ENCODE data around the gene PEX12.
"Not testable (repeated sequence)": the region's sequence is repeated elsewhere in the genome, so short reads cannot be mapped to it uniquely, and the experiment has no call there.

PEX12 gene

DNA sequence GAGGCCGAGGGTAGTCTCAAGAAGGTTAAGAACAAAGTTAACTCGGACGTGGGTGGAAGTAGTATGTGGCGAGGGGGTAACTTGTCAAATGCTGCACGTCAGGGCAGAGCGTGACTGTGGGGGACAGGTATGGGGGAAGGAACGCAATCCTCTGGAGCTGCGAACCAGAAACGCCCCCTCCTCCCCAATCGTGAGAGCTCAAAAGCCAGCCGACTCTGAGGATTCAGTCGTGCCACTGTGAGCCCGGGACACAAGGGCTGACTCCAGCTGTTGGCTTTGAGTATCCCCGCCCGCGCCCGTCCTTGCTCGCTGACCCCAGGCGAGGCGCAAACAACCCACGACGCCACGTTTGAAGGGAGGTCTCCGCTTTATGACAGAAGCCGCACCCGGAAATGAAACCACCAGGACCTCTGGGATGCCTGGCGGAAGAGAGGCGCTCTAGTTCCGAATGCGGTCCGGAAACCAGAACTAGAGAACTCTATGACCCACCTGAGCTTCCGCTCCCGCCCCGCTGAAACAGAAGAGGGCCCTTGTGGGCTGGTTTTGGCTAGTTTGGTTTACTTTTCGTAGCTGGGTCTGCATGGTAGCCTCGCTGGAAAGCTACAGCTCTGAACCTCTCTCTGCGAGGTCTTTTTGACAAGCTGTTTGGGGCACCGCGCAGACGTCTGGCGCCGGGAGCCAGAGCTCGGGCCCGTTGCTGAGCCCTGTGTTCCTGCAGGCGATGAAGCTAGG lies at the start of gene PEX12:
Gene PEX12, minus strand, starts transcription at position 375 of the 732 bp plus-strand sequence. CDS start 550 bp downstream, outside the sequence.
- DNase-seq: peak; percentile 85 to 95 (median 94)

DNA sequence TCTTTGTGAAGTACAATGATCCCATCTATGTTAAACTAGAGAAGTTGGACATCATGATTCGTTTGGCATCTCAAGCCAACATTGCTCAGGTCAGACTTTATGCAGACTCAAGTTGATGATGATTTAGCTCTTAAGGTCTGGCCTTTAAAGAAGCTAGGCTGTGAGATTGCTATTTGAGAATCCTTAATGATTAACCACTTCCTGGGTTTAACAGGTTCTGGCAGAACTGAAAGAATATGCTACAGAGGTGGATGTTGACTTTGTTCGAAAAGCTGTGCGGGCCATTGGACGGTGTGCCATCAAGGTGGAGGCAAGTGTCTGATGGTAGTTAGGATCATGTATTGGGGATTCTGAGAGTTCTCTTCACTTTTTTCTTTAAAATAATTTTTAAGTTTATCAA lies 49.0 kb upstream of the PEX12 start:
- DNase-seq: no peak

DNA sequence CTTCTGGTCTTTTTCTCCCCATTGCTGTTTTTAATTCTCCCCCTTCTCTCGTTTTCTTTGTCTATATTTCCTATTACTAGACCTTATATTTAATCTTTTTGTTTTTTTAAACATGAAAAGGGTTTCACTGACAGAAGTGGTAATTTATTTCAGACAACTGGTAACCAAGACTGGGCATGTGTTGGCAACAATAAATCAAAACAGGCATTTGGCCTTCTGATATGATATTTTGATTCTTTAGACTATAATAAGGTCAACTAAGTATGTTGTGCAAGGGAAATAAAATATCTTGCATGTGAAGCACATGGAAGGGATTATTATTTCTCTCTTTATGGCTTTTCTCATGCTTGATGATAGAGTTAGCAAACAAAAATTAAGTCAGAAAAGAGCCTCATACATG lies 43.4 kb upstream of the PEX12 start:
- DNase-seq: peak in 1 of 3 experiments; percentile 44

DNA sequence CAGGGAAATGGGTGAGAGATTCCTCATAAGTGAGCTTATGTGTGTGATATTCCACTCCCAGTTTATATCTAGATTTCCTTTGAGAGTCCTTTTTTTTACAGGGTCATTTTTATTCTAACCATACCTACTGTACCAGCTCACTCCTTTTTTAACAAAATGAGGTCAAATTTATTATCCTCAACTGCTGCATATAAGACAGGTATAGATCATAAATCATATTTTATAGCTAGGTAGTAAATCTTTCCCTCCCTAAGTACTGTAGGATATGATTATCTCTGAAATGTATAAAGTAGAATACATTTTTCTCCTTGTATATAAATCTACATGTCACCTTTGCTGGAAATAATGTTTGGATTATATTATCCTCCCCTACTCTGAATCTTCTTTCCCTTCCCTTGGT lies 40.3 kb upstream of the PEX12 start:
- peak in 1 of 3 experiments; percentile 57 for DNase-seq

DNA sequence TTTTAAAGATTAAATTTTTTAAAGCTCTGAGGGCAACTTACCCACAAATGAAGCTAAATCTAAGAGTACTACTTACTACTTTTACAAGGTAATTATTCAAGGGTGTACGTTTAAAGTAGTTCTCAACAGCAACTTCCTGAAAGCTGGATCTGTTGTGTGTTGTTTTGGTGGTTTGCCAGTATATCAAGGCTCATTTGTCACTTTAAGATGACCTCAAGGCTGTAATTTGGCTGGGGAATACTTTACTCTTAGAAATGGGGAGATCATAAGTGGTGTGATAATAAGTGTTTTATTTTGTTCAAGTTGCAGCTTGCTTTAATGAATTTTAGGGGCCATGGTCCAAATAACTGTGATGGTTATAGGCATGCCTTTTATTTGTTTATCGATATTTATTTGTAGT lies 39.1 kb upstream of the PEX12 start:
- DNase-seq: peak in 2 of 3 experiments; percentile 18 to 71

DNA sequence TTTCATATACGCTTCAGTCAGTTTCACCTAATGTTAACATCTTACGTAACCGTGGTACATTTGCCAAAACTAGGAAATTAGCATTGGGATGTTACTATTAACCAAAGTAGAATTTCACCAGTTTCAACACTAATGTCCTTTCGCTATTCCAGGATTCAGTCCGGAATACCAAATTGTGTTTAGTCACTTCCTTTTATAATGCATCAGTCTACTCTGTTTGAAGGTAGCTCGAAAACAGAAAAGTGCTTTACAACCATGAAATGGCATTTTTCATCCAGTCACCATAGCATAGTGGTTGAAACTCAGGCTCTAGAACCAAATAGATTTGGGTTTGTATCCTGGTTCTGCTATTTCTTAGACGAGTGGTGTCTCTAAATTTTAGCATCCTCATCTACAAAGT lies 38.2 kb upstream of the PEX12 start:
- DNase-seq: no peak

DNA sequence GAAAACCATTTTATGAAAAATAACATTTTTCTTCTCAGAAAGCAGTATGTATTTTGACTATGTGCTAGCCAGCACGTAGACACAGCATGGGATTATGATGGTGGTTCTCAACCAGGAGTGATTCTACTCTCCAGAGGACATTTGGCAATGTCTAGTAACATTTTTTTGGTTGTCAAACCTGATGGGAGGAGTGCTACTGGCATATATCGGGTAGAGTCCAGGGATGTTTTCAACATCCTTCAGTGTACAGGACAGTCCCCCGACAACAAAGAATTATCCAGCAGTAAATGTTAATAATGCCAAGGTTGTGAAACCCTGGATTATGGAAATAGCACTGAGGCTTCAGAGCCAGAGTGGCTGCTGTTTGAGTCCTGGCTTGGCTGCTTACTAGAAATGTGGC lies 36.4 kb upstream of the PEX12 start:
- DNase-seq: no peak

DNA sequence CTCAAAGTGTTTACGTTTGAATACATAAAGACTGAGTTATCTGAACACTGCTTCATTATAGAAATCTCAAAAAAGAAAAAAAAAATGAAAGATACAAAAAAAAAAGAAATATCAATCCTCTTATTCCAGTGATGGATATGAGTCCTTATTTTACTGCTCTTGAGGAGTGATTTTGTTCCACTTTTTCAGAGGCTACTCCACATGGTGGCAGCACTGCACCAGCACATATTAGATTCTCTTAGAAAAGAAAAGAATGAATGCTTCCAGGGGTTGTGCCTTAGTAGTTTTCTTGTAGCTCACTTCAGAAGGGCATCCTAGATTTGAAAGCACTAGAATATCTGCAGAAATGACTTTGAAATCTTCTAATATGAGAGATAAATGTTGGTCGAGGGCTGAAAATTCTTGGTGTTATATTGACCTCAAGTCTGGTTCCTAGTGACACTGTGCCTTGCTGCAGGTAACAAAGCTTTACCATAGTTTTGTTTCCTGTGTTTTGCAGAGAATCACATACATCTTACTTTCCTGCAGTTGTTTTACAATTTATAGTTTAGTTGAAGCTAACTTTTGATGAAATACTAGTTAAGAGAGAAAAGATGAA lies 34.7 kb upstream of the PEX12 start:
- DNase-seq: peak; percentile 31 to 75 (median 40)

DNA sequence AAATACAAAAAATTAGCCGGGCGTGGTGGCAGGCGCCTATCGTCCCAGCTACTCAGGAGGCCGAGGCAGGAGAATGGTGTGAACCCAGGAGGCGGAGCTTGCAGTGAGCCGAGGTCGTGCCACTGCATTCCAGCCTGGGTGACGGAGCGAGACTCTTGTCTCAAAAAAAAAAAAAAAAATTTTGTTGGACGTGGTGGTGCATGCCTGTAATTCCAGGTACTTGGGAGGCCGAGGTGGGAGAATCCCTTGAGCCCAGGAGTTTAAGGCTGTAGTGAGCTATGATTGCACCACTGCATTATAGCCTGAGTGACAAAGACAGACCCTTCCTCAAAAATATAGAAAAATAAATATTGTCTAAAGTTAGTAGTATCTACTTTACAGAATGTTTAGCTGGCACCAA lies 32.4 kb upstream of the PEX12 start:
- not testable (repeated sequence) for DNase-seq

DNA sequence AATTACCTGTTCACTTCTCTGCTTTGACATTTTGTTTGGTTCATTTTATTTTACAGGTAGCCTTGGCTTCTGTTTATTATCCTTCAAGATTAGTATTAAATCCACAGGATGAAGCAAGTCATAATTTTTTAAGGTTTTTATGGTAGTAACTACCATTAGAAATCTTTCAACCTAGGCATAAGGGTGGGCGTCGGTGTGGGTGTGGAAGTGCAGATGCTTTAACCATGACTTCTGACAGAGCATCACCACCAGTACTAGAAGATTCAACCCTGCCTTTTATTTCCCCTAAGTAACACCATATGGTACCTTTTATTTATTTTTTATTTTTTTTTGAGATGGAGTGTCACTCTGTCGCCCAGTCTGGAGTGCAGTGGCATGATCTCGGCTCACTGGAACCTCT lies 31.5 kb upstream of the PEX12 start:
- no peak for DNase-seq

DNA sequence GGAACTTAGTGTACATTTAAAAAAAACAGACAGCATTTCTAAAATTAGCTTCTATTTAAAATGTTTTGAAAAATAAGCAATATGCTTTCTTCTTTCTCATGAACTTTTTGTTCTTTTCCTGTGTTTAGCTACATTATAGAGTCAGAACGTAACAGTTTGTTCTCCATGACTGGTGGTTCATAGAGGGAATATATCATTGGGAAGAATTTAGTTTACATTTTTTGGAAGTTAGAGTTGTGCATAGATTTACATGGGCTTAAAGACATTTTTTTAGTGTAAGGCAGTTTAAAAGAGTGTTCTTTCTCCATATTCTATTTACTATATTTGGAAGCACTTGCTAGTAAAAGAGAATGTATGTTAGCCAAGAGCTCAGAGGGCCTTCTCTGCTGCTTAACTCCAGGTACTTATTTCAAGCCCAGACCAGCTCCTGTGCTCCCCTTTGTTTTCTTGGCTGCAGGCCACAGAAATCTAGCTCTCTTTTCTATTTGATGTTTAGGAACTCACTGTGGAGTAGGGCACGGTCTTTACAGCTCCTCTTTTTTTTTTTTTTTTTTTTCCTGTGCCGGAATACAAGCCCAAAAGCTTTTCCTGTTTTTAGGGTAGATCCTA lies 29.0 kb upstream of the PEX12 start:
- DNase-seq: no peak

DNA sequence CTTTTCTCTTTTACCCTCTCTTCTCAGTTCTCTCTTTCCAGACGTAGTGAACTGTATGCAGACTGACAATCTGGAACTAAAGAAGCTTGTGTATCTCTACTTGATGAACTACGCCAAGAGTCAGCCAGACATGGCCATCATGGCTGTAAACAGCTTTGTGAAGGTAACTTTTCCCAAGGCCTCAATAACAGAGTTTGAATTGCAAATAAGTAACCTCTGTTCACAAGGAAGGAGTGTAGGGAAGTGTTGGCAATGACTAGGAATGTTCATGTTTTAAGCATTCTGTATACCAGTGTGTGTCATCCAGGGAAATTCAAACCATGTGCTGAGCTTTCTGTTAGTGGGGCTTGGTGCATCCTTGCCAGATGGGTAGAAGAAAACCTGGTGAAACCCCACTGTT lies 27.3 kb upstream of the PEX12 start:
- no peak for DNase-seq

DNA sequence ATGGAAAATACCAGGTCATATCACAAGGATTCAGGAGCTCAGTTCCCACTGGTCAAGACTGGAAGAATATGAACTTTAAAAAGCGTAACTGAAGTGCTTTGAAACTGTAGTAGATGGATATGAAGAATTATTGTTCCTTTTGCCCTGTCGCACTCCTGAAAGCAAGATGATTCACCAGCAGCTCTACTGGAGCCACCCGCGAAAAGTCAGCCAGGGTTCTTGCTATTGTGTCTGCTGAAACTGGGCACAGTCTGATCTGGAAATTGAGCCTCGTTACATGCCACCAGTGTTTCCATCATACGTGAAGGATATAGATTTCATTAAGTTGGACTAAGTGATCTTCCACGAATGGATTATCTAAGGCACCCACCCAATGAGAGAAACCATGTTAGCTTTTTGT lies 25.3 kb upstream of the PEX12 start:
- no peak for DNase-seq

DNA sequence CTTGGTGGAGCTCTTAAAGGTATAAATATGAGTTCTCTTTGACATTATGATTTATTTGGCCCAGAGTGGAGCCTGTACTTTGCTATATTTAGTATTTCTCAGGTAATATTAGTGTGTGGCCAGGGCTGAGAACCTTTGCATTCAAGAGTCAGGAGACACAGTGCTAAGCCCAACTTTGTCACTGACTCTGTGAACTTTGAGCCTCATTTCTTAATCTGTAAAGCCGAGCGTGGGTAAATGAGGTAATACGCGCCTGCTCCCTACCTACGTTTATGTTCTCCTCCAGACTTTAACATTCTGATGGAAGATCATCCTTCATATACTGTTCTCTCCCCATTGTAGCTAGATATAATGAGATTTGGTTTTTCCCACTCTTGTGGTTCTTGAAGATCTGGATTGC lies 19.2 kb upstream of the PEX12 start:
- DNase-seq: no peak

DNA sequence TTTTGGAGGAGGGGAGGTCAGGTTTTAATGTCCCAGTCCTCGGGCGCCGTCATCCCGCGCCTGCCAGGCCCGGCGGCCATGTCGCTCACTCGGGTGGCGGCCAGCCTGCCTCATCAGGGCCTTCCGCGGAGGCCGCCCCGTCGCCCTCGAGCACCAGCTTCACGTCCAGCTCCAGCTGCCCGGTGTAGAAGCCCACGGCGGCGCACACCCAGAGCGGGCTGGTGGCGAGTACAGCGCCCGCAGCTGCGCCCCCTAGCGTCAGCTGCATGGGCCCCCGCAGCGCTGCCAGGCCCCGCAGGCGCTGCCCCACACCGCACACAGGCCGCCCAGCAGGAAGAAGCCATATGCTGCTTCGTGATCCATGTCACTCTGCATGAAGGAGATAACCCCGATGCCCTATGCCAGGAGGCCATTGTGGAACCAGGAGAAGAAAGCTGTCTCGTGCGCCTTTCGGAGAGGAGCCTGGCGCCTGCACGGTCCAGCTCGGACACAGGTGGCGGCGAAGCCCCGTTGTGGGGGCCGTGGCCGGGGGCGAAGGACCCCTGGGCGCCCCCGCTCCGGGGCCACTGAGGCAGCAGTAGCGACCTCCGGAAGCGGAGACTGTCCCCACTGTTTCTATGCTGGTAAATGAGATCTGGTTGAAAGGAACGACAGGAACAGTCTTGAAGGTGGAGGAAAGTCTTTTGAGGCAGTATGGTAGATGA lies 18.3 kb upstream of the PEX12 start:
- DNase-seq: no peak

DNA sequence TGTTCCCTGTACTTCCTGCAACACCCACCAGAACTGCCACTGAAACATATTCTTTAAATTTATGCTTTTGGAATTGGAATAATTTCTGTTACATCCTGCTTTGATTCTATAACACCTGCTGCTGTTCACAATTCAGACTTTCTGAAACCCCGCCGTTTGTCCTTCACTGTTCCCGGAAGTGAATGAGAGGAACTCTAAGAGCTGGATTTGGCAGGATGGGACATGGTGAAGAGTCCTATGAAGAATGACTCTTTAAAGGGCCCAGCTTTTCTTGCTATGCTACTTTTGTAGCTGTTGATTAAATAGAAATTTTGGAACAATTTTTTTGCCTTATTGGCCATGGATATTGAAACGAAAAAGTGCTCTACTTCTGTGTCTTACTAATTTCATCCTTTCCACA lies 17.7 kb upstream of the PEX12 start:
- no peak for DNase-seq

DNA sequence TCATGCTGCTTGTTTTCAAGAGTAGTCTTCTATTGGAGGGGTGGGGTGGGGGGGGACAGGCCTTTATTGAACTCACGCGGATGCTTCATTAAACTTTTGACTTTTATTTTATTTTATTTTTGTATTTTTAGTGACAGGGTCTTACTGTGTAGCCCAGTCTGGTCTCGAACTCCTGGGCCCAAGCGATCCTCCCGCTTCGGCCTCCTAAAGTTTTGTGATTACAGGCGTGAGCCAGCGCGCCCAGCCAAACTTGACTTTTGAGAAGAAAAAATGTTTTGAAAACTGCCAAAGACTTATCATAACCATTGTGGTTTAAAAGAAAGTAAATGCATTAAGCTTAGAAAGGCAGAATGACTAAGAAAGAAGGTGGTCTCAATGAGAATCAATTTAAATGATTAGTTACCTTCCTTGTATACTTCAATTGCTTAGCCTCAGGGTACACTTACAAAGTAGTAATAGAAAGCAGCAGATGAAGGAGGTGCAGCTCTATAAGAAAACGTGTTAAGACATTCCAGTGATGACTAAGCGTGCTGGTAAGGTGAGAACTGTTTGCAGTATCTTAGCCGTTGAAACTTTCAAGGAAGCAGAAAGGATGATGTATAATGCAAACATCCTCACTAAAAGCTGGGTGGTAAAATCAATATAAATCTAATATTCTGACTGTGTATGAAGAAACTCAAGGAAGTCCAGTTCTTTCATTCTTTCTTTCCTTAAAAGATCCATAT lies 10.0 kb upstream of the PEX12 start:
- no peak for DNase-seq

DNA sequence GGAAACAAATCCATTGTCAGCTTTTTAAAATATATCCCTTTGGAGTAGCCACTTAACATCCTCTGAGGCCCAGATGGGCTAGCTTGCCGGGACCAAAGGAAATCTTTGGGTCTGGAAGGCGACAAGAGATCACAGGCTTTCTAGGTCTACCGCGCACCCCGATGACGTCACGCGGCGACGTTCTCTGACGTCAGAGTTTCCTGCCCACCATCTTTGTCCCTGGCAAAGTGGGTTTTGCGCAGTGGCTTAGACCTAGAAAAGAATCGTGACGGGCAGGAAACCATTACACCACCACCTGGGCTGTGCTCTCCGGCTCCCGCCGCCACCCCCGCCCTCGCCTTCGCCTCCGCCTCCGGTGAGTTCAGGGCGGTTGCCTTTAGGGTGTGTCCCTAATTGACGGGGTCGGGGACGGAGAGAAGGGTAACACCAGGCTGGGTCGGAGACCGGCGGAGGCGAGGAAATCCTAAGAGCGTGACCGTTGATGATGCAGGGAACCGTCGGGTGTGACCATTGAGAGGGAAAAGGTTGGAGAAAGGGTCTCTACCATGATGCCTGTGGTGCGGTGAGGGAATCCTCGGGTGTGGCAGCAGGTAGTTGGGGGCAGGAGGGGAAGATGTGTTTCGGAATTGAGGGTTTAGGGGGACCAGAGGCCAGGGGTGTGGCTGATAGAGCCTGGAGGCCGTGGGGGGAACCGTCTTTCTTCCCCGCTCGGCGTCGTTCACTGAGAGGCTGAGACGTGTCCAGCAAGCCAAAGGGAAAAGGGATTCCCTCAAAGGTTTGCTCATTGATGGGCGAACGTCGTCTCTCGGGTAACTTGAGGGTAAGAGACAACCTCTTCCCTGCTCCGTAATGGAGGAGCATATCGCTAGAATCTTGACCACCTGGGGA lies 8.9 kb upstream of the PEX12 start, which contains the start of gene AP2B1:
Gene AP2B1, plus strand, starts transcription at position 249 of the 888 bp plus-strand sequence. CDS start 6,709 bp downstream, outside the sequence.
- DNase-seq: peak; percentile 96 to 98 (median 96)

DNA sequence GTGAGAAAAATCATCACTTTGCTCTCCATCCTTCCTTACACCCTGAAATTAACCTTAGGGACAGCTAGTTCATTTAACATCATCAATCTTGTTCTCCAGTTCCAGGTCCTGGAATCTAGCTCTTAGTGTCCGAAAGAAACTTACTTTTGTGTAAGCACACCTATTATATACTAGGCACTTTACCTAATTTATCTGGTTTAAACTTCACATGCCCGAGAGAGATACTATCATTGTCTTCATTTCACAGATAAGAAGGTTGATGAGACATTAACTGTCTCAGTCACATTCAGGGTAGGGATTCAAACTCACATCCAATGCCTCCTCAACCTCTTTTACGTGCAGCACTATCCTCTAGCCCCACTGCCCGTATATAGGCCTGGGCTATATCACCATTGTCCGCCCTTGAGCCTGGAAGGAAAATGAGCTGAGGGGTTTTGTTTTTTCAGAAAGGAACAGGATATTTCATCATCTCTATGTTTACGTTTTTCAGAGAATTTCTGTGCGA lies 8.2 kb upstream of the PEX12 start:
- DNase-seq: no peak

DNA sequence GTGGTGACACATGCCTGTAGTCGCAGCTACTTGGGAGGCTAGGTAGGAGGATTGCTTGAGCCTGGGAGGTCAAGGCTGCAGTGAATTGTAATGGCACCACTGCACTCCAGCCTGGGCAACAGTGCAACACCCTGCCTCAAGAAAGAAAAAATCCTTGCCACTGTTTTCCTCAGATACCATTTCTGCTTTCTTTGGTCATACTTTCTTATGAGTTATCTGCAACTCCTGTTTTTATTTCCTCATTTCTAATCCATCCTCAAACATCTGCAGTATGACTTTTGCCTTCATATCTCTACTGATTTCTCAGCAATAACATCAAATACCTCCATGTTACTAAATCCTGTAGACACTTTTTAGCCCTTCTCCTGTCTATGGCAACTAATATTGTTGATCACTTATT lies 5.7 kb upstream of the PEX12 start:
- no peak for DNase-seq

DNA sequence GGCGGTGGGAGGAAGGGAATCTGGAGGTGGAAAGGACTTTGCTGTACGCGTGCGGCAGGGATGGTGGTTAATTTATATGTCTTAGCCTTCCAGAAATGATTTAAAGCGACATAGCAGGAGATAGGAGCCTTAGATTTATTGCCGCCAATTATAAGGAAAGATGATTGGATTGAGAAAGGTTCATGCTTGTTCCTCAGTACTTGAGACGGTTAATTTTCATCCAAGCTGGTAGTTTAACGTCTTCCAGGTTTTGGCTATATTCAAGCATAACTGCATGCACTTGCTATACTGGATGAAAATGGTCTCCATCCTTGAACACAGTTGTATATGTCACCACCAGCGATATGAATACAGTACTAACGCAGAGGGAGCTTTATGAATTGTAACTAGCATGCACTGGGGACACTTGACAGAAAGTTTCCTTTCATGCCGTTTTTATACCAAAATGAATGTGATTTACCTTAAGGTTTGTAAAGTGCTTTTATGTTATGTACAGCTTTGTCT lies 610 bp upstream of the PEX12 start:
- DNase-seq: peak in 1 of 3 experiments; percentile 26
